ENCODE data around the gene TRIM8.
A peak's percentile ranks its signal among the peaks of the same experiment; 100 is the strongest.
"Not testable (repeated sequence)": the region's sequence is repeated elsewhere in the genome, so short reads cannot be mapped to it uniquely, and the experiment has no call there.

Gene TRIM8

DNA sequence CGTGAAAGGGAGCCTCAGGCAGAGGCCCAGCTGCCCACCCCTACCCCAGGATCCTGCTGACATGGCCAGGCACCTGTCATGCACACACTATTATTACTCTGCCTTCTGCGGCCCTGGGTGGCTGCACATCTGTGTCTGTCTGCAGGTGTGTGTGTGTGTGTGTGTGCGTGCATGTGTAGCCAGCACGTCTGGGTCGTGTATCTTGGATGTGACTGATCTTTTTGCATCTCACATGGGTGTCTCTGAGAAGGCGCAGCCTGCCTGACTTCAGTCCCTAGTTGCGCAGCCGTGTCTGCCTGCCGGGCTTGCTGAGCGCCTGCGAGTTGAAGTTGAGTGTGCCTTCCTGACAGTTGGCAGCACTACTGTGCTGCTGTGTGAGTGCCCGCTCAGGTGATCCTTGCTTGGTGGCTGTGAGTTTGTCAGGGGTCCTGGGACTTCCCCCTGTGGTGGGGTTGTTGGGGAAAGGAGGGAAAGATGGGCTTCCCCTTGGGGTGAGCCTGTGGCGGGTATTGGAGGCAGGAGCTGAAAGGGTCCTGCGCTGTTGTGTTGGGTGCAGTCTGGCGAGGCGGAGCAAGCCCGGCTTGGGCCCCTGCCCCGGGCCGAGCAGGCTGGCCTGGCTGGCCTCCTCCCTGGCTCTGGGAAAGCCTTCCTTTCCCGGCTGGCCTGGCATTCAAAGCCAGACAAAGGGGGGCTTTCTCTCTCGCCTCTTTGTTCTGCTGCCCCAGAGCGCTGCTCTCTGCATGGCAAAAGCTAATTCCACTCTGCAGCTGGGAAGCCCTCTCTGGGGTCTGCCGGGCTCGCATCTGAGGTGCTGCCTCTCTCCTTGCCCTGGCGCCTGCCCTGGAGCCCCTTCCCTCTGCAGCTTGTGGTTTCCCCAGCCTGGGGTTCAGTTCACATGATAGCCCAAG is 4.9 kb downstream of the TRIM8 start:
- no peak for DNase-seq (ENCODE audit: low read depth in 4 of 4, low spot score in 1 of 4)

DNA sequence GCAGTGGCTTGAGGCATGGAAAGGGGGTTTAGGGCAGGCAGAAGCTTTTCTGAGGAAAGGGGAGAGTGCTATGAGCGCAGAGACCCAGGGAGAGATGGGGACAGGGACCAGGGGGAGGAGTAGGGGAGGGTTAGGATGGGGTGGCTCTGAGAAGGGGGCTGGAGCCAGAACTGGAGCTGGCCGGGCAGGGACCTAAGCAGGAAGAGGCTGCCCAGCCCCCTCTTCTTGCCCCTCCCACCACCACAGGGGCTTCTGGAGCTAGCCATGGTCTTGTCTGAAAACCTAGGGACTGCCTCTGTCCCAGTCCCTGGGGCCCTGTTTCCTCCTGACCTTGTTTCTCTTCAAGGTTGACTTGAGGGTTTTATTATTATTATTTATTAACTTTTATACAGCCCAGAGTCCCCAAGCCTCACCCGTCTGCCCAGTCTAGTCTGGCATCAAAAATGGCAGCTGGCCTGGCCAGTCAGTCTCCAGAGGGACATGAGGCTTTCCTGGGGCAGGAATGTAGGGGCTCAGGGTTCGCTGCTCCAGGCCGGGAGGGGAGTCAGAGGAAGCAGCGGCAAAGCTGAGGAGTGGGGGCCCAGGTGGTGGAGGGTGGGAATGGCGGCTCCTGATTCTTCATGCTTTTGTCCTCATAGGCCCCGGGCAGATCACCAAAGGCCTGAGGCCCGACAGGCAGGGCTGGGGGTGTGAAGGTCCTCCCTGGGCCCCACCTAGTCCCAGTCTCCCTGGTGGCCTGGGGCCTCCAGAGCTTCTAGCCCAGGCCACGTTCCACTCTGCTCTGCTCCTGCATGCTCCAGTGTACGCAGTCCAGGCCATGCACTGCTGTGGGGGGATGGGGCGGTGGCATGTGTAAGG is 5.7 kb downstream of the TRIM8 start:
- DNase-seq (ENCODE audit: low read depth in 4 of 4, low spot score in 1 of 4) = no peak

DNA sequence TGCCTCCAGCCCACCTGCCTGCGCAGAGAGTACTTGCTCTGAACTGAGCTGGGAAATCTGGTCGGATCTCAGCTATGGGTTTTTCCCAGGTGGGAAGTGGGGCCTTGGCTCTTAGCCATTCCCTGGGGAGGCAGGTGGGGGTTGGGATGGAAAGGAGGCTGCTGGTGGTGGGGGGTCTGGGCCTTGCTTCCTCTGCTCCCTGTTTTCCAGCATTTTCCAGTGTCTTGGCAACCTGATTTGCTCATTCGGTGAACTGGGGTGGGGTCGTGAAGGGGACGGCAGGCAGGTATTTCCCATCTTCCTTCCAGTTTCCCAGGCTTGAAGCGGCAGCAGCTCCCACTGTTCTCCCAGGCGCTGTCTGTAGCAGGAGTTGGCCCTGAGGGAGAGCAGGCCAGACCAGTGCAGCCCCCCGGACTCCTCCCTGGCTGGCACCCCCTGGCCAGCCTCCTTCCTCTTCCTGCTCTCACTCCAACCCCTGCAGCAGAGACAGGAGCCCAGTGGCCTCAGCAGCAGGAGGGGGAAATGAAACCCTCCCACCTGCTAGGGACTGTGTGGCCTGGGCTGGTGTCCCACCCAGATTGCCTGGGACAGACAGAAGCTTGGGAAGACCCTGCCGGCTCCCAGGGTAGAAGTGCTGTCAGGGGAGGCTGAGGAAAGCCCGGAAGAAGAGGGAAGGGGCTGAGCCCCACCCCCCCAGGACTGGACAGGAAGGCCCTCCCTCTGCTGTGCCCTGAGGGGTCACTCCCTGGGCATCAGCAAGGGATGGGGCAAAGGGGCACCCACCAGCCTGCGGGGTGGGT is 6.6 kb downstream of the TRIM8 start:
- no peak for DNase-seq (ENCODE audit: low read depth in 4 of 4, low spot score in 1 of 4)

DNA sequence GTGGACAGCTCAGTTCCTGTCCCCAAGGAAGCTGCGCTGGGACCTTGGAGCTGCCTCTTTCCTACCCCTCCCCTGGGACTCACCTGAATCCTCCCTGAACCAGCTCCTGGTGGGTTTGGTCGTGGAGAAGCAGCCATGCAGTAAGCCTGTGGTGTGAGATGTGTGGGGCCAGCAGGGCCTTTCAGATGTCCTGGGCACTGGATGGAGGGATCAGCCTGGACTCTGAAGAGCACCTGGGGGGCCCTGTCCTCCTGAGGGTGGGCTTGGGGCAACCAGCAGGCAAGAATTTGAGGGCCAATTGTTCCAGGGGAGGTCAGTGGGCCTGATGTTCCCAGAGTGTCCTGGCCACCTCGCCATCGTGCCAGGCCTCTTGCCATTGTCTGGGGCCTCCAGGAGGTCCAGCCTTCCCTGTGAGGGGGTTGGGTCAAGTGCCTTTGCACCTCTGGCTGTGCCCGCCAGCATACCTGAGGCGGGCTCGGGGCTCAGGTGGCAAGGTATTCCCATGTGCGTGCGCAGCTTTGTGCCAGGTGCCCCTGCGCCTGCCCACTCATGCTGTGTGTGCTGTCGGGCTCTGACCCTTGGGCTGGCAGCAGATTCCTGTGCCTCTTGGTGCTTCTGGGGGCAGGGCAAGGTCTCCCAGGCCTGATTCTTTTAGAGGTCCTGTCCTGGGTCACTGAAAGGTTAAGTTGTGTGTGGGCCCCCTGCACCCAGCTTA is 7.3 kb downstream of the TRIM8 start:
- no peak for DNase-seq (ENCODE audit: low read depth in 4 of 4, low spot score in 1 of 4)

DNA sequence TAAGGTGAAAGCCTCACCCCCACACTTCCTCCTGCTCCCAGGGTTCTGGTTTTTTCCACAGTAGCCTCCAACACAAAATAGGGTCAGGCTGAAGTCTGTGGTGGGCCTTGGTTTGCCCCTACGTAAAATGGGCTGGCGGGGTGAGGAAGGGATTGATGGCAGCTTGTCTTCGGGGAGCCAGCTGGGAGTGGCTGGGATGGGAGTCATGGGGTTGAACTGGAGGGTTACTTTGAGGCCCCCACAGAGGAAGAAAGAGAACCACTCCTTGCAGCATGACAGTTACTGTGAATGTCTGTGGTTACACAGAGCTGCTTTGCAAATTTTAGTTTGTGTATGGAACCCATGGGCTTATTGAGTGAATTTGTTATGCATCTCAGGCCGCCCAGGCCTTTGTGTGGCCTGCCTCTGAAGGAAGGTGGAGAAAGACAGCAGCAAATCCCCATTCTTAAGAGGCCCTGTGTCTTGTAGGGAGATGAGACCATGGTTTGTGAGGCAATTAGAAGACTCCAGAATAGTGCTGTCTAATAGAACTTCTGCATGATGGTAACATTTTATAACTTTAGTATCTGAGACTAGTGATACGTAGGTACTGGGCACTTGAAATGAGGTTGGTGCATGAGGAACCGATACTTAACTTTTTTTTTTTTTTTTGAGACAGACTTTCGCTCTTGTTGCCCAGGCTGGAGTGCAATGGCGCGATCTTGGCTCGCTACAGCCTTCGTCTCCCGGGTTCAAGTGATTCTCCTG is 8.1 kb downstream of the TRIM8 start:
- no peak for DNase-seq (ENCODE audit: low read depth in 4 of 4, low spot score in 1 of 4)

DNA sequence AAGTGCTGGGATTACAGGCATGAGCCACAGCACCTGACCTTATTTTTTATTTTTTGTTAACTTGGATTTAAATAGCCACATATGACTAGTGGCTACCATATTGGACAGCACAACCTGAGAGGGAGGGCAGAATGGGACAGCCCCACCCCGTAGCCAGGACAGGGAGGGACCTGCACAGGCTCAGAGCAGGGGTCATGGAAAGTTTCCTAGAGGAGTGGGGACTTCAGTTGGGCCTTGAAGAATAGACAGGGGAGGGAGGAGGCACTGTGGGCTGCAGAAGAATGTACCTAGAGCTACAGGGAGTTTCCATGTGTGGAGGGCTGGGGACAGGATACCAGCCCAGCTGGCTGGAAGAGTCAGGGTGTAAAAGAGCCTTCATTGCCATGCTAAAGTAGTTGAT is 8.8 kb downstream of the TRIM8 start:
- DNase-seq (ENCODE audit: low read depth in 4 of 4, low spot score in 1 of 4) = no peak

DNA sequence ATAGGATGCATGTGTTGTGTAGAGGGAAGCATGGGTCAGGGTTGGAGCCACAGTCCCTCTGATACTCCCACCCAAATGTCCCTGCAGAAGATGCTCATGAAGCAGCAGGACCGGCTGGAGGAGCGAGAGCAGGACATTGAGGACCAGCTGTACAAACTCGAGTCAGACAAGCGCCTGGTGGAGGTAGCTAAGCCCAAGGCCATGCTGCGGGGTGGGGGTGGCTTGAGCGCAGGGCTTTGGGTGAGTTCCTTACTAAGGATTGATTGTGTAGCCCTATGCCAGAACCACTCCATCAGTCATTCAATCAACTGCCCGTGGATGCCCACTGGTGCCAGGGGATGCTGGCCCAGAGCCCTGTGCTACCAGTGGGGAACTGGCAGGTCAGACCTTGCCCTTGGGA is 10.3 kb downstream of the TRIM8 start:
- DNase-seq (ENCODE audit: low read depth in 4 of 4, low spot score in 1 of 4) = no peak

DNA sequence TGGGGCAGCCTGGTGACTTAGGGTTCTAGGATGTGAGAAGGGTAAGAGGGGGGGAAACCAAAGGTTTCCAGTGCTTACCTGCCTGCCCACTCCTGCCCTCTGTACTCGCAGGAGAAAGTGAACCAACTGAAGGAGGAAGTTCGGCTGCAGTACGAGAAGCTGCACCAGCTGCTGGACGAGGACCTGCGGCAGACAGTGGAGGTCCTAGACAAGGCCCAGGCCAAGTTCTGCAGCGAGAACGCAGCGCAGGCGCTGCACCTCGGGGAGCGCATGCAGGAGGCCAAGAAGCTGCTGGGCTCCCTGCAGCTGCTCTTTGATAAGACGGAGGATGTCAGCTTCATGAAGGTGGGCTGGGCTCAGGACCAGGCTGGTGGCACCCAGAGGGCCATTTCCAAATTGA is 10.7 kb downstream of the TRIM8 start:
- no peak for DNase-seq (ENCODE audit: low read depth in 4 of 4, low spot score in 1 of 4)

DNA sequence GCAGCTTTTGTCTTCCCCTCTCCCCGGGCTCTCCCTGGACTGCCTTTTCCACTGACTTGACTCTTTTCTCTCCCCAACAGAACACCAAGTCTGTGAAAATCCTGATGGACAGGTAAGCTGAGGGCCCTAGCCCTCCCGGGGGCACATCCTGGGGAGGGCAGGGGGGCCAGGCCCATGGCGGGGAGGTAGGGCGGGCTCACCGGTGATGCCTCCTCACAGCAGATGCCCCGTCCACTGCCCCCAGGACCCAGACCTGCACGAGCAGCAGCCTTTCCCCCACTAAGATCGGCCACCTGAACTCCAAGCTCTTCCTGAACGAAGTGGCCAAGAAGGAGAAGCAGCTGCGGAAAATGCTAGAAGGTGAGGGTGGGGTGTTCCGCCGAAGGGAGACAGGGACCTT is 11.7 kb downstream of the TRIM8 start:
- no peak for DNase-seq (ENCODE audit: low read depth in 4 of 4, low spot score in 1 of 4)

DNA sequence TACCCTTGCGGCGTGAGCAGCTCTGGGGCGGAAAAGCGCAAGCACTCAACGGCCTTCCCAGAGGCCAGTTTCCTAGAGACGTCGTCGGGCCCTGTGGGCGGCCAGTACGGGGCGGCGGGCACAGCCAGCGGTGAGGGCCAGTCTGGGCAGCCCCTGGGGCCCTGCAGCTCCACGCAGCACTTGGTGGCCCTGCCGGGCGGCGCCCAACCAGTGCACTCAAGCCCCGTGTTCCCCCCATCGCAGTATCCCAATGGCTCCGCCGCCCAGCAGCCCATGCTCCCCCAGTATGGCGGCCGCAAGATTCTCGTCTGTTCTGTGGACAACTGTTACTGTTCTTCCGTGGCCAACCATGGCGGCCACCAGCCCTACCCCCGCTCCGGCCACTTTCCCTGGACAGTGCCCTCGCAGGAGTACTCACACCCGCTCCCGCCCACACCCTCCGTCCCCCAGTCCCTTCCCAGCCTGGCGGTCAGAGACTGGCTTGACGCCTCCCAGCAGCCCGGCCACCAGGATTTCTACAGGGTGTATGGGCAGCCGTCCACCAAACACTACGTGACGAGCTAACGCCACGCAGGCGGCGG is 12.6 kb downstream of the TRIM8 start:
- DNase-seq (ENCODE audit: low read depth in 4 of 4, low spot score in 1 of 4) = no peak

DNA sequence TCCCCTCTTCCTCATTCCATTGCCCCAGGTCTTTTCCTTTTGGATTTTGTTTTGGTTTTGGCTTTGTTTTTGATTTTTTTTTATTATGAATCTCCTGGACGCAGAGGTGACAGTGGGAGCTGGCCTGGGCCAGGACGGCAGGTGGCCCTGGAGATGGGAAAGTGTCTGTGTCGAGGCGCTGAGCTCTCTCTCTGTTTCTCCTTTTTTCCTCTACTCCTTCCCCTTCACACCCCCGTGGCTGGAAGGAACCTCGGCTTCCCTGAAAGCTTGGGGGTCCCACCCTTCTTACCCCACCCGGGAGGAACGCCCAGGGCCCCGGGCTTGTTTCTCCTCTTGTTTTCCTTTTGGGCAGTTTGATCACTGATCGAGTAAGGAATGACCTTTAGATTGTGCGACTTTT is 13.2 kb downstream of the TRIM8 start:
- no peak for DNase-seq (ENCODE audit: low read depth in 4 of 4, low spot score in 1 of 4)

DNA sequence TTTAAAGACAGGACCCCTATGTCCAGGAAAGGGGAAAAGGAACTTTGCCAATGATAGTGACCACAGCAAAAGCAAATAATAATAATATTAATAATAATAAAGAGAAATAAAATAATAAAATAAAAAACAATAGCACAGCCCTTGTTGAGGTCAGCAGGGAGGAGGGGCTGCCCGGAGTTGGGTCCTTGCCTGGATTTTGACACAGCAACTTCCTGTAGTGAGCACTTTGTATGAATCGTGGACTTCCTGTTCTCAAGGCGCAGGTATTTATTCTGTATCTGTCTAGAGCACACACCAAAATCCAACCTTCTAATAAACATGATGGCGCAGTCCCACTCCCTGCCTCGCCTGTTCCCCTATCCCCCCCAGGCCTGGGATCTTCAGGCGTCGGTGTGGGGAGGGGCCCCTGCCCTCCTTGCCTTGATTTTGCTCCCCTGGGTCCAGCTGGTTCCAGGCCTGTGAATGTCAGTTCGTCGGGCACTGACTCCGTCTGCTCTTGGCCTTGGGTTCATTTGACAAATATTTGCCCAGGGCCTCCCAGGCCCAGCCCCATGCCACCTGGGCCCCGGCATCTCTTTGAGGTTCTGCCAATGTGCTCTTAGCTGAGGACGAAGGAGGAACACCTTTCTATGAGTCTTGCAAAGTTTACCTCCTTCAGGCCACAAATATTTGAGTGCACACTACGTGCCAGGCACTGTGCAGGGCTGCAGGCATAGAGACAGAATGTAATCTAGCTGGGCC is 13.9 kb downstream of the TRIM8 start:
- DNase-seq (ENCODE audit: low read depth in 4 of 4, low spot score in 1 of 4) = no peak

DNA sequence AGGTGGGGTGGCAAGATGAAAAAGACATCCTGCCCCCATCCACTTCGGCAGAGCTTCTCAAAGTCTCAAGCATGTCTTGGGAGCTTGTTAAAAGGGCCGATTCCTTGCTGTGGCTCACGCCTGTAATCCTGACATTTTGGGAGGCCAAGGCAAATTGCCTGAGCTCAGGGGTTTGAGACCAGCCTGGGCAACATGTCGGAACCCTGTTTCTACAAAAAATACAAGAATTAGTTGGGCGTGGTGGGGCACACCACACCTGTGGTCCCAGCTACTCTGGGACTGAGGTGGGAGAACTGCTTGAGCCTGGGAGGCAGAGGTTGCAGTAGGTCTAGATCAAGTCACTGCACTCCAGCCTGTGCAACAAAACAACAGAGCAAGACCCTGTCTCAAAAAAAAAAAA is 14.5 kb downstream of the TRIM8 start:
- no peak for DNase-seq (ENCODE audit: low read depth in 4 of 4, low spot score in 1 of 4)

DNA sequence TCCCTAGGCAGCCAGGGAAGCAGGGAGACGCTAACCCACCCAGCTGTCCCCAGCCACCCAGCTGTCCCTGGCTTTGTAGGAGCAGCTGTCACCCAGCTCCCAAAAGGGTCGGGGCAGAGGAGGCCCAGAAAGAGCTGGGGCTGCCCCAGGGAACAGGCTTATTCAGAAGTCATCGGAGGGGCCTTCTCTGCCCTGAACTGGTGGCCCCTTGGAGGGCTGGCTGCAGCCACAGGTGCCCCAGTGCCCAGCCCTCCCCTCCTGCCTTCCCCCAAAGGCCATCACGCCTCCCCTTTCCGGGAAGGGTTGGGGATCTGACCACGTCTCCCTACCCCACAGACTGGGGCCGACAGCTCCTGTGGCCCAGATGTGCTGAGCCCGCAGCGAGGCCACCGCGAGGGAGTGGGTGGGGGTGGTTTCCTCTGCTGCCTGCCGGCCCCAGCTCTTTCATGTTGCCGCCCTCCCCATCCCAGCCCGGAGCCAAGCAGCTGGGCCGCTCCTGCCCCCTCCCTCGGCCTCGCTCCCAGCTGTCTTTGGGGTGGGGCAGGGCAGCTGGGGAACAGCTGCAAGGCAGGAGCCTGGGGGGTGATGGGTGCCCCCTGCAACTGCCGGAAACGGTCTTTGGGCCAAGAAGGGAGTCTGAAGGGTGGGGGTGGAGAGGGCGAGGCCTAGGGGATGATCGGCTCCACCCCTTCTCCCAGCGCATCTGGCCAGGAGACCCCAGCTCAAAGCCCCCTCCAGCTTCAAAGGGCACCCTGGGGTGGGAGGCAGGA is 16.8 kb downstream of the TRIM8 start:
- DNase-seq (ENCODE audit: low read depth in 4 of 4, low spot score in 1 of 4) = peak in 2 of 4 experiments; percentile 28 to 60

DNA sequence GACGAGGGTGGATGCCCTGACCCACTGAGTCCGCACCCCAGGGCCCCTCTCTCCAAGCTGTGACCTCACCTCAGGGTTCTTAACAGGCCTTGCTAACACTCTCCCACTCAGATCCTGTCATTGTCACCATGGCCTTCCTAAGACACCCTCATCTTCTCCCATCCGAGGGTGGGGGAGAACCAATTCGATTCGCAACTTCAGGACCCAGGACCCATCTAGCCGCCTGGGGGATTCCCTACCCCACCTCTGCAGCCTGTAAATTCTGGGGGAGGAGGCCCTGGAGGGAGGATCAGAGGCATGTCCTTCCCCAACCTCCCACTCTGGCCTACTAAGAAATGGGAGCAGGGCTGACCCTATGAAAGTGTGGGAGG is 17.4 kb downstream of the TRIM8 start:
- no peak for DNase-seq (ENCODE audit: low read depth in 4 of 4, low spot score in 1 of 4)

DNA sequence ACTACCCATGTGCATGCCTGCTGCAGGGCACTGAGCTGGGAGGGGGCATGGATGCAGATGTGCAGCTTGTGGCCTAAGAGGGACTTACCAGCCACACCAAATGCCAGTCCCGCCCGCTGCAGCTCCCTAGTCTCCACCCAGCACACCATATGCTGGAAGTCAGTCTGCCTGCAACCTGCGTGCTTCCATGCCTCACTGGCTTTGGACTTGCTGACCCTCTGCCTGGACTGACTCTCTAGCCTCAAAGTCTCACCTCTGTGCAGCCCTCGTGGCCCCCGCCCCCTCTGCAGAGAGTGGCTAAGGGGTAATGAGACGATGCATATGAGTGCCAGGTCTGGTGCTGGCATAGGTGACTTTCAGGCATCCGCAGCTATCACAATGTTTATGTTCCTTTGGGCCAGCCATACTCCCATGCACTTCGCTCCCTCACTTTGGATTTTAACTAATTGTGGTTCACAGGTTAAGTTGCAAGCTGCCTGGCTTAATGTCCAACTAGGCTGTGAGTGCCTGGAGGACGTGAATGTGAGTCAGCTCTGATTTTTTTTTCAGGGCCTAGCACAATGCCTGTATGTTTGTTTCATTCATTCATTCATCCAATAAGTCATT is 21.7 kb downstream of the TRIM8 start:
- DNase-seq (ENCODE audit: low read depth in 4 of 4, low spot score in 1 of 4) = no peak

DNA sequence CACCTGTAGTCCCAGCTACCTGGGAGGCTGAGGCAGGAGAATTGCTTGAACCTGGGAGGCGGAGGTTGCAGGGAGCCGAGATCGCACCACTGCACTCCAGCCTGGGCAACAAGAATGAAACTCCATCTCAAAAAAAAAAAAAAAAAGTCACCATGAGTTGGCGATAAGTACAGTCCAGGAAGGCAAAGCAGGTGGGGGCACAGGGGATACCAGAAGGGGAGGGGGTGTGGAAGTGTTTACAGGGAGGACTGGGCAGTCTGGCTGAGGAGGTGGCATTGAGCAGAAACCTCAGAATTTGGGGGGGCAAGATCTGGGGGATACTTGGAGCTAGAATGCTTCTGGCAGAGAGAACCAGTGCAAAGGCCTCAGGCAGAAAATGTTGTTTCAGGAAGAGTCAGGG is 23.1 kb downstream of the TRIM8 start:
- DNase-seq (ENCODE audit: low read depth in 4 of 4, low spot score in 1 of 4) = not testable (repeated sequence)

All from stimulated activated CD4-positive, alpha-beta T cell treated with anti-CD3 and anti-CD28 coated beads, Interleukin-1b, Interleukin-23, amount 100 ng/mL, for 24 hours (primary cell).